GM20431 (cell line): Measurements from ENCODE around the gene NEDD8.

Experiments used
- in situ Hi-C: fragments of 300-500 bp; cut with MseI, MboI; formaldehyde crosslinking; loops from one replicate; pipeline ENCODE4 v1.15.0; 2020; ENCODE audit warnings: low sequenced_read_pairs; ENCODE audit not compliant: unreplicated experiment

The NEDD8 gene

GRCh38 chr14:24266344-24267244 lies 34.4 kb upstream of the NEDD8 start:
- in situ Hi-C loops = no loop called here

GRCh38 chr14:24264298-24264697 lies 32.1 kb upstream of the NEDD8 start:
- in situ Hi-C loops = no loop called here

GRCh38 chr14:24263848-24264247 lies 31.7 kb upstream of the NEDD8 start:
- in situ Hi-C loops = no loop called here

GRCh38 chr14:24262821-24263733 lies 30.9 kb upstream of the NEDD8 start, which contains the start of gene TGM1:
Gene TGM1, minus strand, starts transcription at chr14:24263177. Its CDS starts 825 bp downstream, at chr14:24262352.
- in situ Hi-C loops = no loop called here

- in situ Hi-C loops = no loop called here
Observed at GRCh38 chr14:24261969-24262327, 29.8 kb upstream of the NEDD8 start.

- in situ Hi-C loops = no loop called here
Observed at GRCh38 chr14:24261256-24261968, 29.2 kb upstream of the NEDD8 start.

GRCh38 chr14:24260780-24261157 lies 28.6 kb upstream of the NEDD8 start:
- in situ Hi-C loops = no loop called here

- in situ Hi-C loops = no loop called here
Observed at GRCh38 chr14:24260026-24260779, 28.0 kb upstream of the NEDD8 start.

- in situ Hi-C loops = no loop called here
Observed at GRCh38 chr14:24259282-24260025, 27.3 kb upstream of the NEDD8 start.

GRCh38 chr14:24258548-24259265 lies 26.5 kb upstream of the NEDD8 start:
- in situ Hi-C loops = no loop called here

GRCh38 chr14:24258119-24258518 lies 26.0 kb upstream of the NEDD8 start:
- in situ Hi-C loops = no loop called here

GRCh38 chr14:24256960-24257359 lies 24.8 kb upstream of the NEDD8 start:
- in situ Hi-C loops = no loop called here

GRCh38 chr14:24255931-24256711 lies 24.0 kb upstream of the NEDD8 start:
- in situ Hi-C loops = no loop called here

- in situ Hi-C loops = no loop called here
Observed at GRCh38 chr14:24255438-24255837, 23.3 kb upstream of the NEDD8 start.

- in situ Hi-C loops = no loop called here
Observed at GRCh38 chr14:24254630-24255392, 22.6 kb upstream of the NEDD8 start.

- in situ Hi-C loops = no loop called here
Observed at GRCh38 chr14:24253936-24254335, 21.8 kb upstream of the NEDD8 start.
